HL-60/S4 treated with retinoic acid at 250 ng/mL for 4 days and 3 days (cell line): ENCODE measurements around the gene KCNJ16.

Experiments
- in situ Hi-C: fragments of 300-500 bp; cut with MboI; formaldehyde crosslinking; loops from 2 replicates; pipeline ENCODE4 v1.7.0; 2022; ENCODE audit warnings: low sequenced_read_pairs

Gene KCNJ16

GRCh38 chr17:70095455-70095854 lies 20.4 kb downstream of the KCNJ16 start:
- in situ Hi-C loops = no loop called here

- in situ Hi-C loops = no loop called here
Measured at GRCh38 chr17:70096861-70097260, 21.8 kb downstream of the KCNJ16 start.

GRCh38 chr17:70098030-70098429 lies 23.0 kb downstream of the KCNJ16 start:
- in situ Hi-C loops = no loop called here

- in situ Hi-C loops = no loop called here
Measured at GRCh38 chr17:70099294-70099693, 24.3 kb downstream of the KCNJ16 start.

- in situ Hi-C loops = no loop called here
Measured at GRCh38 chr17:70099884-70100283, 24.9 kb downstream of the KCNJ16 start.

GRCh38 chr17:70100983-70101382 lies 26.0 kb downstream of the KCNJ16 start:
- in situ Hi-C loops = no loop called here

- in situ Hi-C loops = no loop called here
Measured at GRCh38 chr17:70102531-70102930, 27.5 kb downstream of the KCNJ16 start.

GRCh38 chr17:70104791-70105523 lies 29.9 kb downstream of the KCNJ16 start:
- in situ Hi-C loops = no loop called here

- in situ Hi-C loops = no loop called here
Measured at GRCh38 chr17:70105641-70106040, 30.6 kb downstream of the KCNJ16 start.

GRCh38 chr17:70106551-70106950 lies 31.5 kb downstream of the KCNJ16 start:
- in situ Hi-C loops = no loop called here

- in situ Hi-C loops = no loop called here
Measured at GRCh38 chr17:70107441-70107840, 32.4 kb downstream of the KCNJ16 start.

GRCh38 chr17:70107904-70108565 lies 33.0 kb downstream of the KCNJ16 start:
- in situ Hi-C loops = no loop called here

GRCh38 chr17:70109497-70109896 lies 34.5 kb downstream of the KCNJ16 start:
- in situ Hi-C loops = no loop called here

GRCh38 chr17:70110443-70110880 lies 35.4 kb downstream of the KCNJ16 start:
- in situ Hi-C loops = no loop called here

- in situ Hi-C loops = no loop called here
Measured at GRCh38 chr17:70111201-70111600, 36.2 kb downstream of the KCNJ16 start.

- in situ Hi-C loops = no loop called here
Measured at GRCh38 chr17:70114405-70114804, 39.4 kb downstream of the KCNJ16 start.

- in situ Hi-C loops = no loop called here
Measured at GRCh38 chr17:70115126-70115525, 40.1 kb downstream of the KCNJ16 start.

- in situ Hi-C loops = no loop called here
Measured at GRCh38 chr17:70116919-70117318, 41.9 kb downstream of the KCNJ16 start.

GRCh38 chr17:70119545-70119944 lies 44.5 kb downstream of the KCNJ16 start:
- in situ Hi-C loops = no loop called here

GRCh38 chr17:70119983-70120382 lies 45.0 kb downstream of the KCNJ16 start:
- in situ Hi-C loops = no loop called here

- in situ Hi-C loops = no loop called here
Measured at GRCh38 chr17:70120425-70120824, 45.4 kb downstream of the KCNJ16 start.

GRCh38 chr17:70121126-70121525 lies 46.1 kb downstream of the KCNJ16 start:
- in situ Hi-C loops = no loop called here
